Measurements from ENCODE around the gene FZD1. TPM values are rescaled to one million over a fixed set of nuclear protein-coding genes. Genes with fewer than 3 reads are reported as not detected.
A peak's percentile ranks its signal among the peaks of the same experiment; 100 is the strongest.
"Not testable (repeated sequence)": the region's sequence is repeated elsewhere in the genome, so short reads cannot be mapped to it uniquely, and the experiment has no call there.

The FZD1 gene
- total RNA-seq, 4 donors from 2014 or later: 8.6 to 14.5 (median 10.4) TPM

DNA sequence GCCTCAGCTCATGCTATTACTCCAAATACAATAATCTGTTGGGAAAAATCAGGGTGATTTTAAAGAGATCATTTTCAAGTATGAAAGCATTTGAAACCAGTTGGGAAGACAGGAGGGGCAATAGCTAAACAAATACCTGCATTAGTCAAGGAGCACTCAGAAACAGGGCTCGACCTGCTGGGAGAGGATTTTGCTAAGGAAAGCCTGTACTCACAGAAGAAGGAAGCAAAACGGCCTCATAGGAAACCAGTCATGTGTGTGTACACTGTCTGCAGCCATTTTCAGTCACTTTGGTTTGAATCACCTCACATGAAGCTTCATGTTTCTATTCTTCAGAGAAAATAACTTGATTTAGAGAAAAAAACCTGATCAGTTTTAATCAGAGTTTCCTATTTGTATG is 38.6 kb downstream of the FZD1 start:
- Histone ChIP-seq H3K27ac (no peak overlapping the region), H3K4me3 (no peak overlapping the region), H3K9me3 (no peaks in the 10 kb centered on the region), H3K36me3 (no peaks in the 10 kb centered on the region), H3K27me3 (no peaks in the 10 kb centered on the region), H3K4me1 (peaks cover 0 to 12% (median 4%) of the 10 kb centered on the region in 3 donors)
- TF ChIP-seq, protein P1, sequence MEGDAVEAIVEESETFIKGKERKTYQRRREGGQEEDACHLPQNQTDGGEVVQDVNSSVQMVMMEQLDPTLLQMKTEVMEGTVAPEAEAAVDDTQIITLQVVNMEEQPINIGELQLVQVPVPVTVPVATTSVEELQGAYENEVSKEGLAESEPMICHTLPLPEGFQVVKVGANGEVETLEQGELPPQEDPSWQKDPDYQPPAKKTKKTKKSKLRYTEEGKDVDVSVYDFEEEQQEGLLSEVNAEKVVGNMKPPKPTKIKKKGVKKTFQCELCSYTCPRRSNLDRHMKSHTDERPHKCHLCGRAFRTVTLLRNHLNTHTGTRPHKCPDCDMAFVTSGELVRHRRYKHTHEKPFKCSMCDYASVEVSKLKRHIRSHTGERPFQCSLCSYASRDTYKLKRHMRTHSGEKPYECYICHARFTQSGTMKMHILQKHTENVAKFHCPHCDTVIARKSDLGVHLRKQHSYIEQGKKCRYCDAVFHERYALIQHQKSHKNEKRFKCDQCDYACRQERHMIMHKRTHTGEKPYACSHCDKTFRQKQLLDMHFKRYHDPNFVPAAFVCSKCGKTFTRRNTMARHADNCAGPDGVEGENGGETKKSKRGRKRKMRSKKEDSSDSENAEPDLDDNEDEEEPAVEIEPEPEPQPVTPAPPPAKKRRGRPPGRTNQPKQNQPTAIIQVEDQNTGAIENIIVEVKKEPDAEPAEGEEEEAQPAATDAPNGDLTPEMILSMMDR (IDR thresholded peaks at IDR 0.05): no peak
- TF ChIP-seq POLR2A (IDR thresholded peaks at IDR 0.05): no peak
- intact Hi-C loops (cut with DNase I): no loop called here
- WGBS, 2 donors: 21 to 35% methylated on average over 2 of the region's 2 CpGs
- DNase-seq: no peak

DNA sequence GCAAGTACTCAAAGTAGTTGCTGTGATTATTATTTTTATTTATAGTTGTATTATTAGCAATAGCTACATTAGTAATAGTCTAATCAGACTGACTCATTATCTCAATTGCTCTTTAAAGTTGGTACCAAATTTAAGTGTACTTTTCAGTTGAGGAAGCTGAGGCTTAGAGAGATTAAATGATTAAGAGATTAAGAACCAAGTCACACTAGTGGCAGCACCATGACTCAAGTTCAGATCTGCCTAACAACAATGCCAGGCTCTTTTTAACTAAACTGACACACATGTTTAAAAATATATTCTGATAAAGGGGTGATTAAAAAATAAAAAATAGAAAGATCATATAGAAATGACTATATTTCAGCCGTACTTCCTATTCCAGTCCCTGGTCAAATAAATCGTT is 42.0 kb downstream of the FZD1 start:
- Histone ChIP-seq H3K27me3 (no peaks in the 10 kb centered on the region), H3K27ac (no peak overlapping the region), H3K9me3 (no peaks in the 10 kb centered on the region), H3K4me3 (no peak overlapping the region), H3K4me1 (peaks cover 0 to 12% (median 4%) of the 10 kb centered on the region in 3 donors), H3K36me3 (no peaks in the 10 kb centered on the region)
- 44 to 48% methylated on average over 2 of the region's 2 CpGs for WGBS, 2 donors
- intact Hi-C loops (cut with DNase I): no loop called here
- DNase-seq: no peak
- TF ChIP-seq POLR2A (IDR thresholded peaks at IDR 0.05): no peak
- TF ChIP-seq, protein P1 (IDR thresholded peaks at IDR 0.05): no peak

DNA sequence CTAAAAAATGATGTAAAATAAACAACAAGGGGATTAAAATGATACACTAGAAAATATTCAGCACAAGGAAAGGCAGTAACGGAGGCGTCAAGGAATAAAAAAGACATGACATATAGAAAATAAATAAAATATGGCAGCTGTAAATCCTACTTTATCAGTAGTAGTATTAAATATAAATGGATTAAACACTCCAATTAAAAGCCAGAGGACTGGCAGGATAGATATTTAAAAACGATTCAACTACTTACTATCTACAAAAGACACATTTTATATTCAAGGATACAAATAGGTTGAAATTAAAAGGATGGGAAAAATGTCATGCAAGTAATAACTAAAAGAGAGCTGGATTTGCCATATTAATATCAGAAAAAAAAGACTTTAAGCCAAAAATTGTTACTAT is 43.2 kb downstream of the FZD1 start:
- no peak for DNase-seq
- Histone ChIP-seq H3K36me3 (no peaks in the 10 kb centered on the region), H3K27me3 (no peaks in the 10 kb centered on the region), H3K9me3 (no peaks in the 10 kb centered on the region), H3K27ac (no peak overlapping the region), H3K4me3 (no peak overlapping the region), H3K4me1 (peaks cover 0 to 12% (median 4%) of the 10 kb centered on the region in 3 donors)
- TF ChIP-seq, protein P1 (IDR thresholded peaks at IDR 0.05): no peak
- TF ChIP-seq POLR2A (IDR thresholded peaks at IDR 0.05): no peak
- intact Hi-C loops (cut with DNase I): no loop called here
- 80 to 93% methylated on average over 3 of the region's 3 CpGs for WGBS, 2 donors

DNA sequence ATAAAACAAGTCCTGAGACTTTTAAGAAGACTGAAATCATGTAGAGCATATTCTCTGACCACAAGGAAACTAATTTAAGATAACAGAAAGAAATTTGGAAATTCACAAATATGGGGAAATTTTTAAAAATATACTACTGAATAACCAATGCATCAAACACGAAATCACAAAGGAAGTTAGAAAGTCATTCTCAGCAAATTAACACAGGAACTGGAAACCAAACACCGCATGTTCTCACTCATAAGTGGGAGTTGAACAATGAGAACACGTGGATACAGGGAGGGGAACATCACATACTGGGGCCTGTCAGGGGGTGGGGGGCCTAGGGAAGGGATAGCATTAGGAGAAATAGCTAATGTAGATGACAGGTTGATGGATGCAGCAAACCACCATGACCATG is 44.0 kb downstream of the FZD1 start:
- H3K4me1 ChIP-seq; H3K27me3 ChIP-seq; H3K27ac ChIP-seq; intact Hi-C loops (cut with DNase I); H3K36me3 ChIP-seq; H3K9me3 ChIP-seq; DNase-seq; H3K4me3 ChIP-seq: not testable (repeated sequence)
- WGBS, 2 donors: 69 to 80% methylated on average over 3 of the region's 3 CpGs

DNA sequence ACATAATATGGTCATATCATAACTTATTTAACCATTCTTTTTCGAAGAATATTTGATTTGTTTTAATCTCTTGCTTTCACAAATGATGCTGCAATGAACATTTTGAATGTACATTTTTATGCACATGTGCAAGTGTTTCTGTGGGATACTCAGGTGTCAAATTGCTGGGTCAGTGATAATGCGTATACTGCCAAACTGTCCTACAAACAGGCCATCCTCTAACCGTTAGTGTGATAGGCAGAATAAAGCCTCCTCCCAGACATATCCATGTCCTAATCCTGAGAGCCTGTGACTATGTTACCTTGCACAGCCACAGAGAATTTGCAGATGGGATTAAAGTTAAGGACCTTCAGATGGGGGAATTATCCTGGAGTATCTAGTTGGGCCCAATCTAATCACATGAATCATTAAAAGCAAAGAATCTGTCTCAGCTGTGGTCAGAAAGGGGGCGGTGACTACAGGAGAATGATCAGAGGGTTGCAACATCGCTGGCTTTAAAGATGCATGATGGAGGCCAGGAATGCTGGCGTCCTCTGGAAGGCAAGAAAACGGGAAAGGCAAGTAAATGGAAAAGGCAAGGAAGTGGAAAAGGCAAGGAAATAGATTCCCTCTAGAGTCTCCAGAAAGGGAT is 46.7 kb downstream of the FZD1 start:
- WGBS, 2 donors: 80 to 82% methylated on average over 7 of the region's 7 CpGs
- no peak for TF ChIP-seq POLR2A (IDR thresholded peaks at IDR 0.05)
- TF ChIP-seq, protein P1 (IDR thresholded peaks at IDR 0.05): no peak
- Histone ChIP-seq H3K27ac (peak overlapping the region in 2 of 4 donors; percentile 38 to 42), H3K4me3 (no peak overlapping the region), H3K9me3 (no peaks in the 10 kb centered on the region), H3K4me1 (peaks cover 0 to 4% (median 2%) of the 10 kb centered on the region in 3 donors), H3K36me3 (no peaks in the 10 kb centered on the region), H3K27me3 (no peaks in the 10 kb centered on the region)
- no peak for DNase-seq
- intact Hi-C loops (cut with DNase I): no loop called here

DNA sequence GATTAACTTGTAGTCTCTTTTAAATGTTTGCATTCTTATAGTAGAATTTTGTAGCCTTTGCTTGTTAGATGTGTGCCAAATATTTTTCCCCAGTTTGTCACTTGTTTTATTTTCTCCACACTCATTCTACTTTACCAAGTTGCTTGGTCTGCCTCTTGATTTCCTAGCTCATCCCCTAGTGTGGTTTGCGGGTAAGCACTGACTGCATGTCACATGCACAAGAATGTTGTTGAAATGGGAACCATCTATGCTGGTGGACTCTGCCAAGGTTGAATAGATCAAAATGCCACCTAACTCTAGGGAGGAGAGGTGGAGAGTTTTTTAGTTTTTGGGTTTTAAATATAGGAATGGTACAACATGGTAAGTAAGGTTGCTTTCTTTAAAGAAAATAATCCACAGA is 47.6 kb downstream of the FZD1 start:
- Histone ChIP-seq H3K9me3 (no peaks in the 10 kb centered on the region), H3K27me3 (no peaks in the 10 kb centered on the region), H3K27ac (no peak overlapping the region), H3K4me3 (no peak overlapping the region), H3K36me3 (no peaks in the 10 kb centered on the region), H3K4me1 (no peaks in the 10 kb centered on the region)
- 71 to 87% methylated on average over 1 of the region's 1 CpG for WGBS, 2 donors
- DNase-seq: no peak
- no peak for TF ChIP-seq POLR2A (IDR thresholded peaks at IDR 0.05)
- TF ChIP-seq, protein P1 (IDR thresholded peaks at IDR 0.05): no peak
- intact Hi-C loops (cut with DNase I): no loop called here
